ENCODE data around the gene WDFY4. TPM values are rescaled to one million over a fixed set of nuclear protein-coding genes. Genes with fewer than 3 reads are reported as not detected.

Gene WDFY4
- total and polyA plus RNA-seq, 2 donors (not counting 3 experiments of a cell fraction or from before 2014, with no cell fraction given) = 10.1 to 10.2 TPM

DNA sequence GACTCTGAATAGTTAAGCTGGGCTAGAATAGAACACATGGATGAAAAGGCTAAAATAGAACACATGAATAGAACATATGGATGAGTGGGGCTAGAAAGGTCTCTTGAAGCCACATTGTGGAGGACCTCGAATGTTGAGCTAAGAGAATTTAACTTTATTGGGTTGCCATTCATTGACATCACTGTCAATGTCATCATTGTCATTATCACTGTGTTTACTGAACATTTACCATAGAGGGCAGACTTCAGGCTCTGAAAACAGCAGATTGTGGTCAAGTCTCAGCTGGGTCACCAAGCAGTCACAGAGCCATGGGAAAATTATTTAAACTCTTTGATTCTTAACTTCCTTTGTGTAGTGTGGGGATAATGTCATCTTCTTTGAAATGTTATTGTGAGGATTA, 80.4 kb downstream of the WDFY4 start:
- Histone ChIP-seq H3K4me2 (ENCODE audit: insufficient read depth, low read length) (no peak overlapping the region), H3K36me3 (ENCODE audit: control insufficient read depth in 2 of 2, extremely low read depth in 1 of 2, insufficient read depth in 2 of 2, low read length in 2 of 2) (no peaks in the 10 kb centered on the region), H3K9ac (replicated peaks; ENCODE audit: extremely low read depth, insufficient read depth, low read length) (no peak overlapping the region), H3K27me3 (ENCODE audit: control insufficient read depth in 2 of 2, insufficient read depth in 2 of 2, low read length in 2 of 2) (no peaks in the 10 kb centered on the region), H3K9me1 (replicated peaks; ENCODE audit: control insufficient read depth, extremely low read depth, insufficient read depth, low read length) (no peaks in the 10 kb centered on the region), H3K4me1 (ENCODE audit: control insufficient read depth, extremely low read depth, insufficient read depth, low read length) (no peaks in the 10 kb centered on the region), H3K9me3 (replicated peaks; ENCODE audit: control insufficient read depth, insufficient read depth, low read length) (no peaks in the 10 kb centered on the region), H4K20me1 (replicated peaks; ENCODE audit: control insufficient read depth, extremely low read depth, insufficient read depth, low read length) (no peaks in the 10 kb centered on the region), H3K27ac (ENCODE audit: insufficient read depth, low read depth, low read length) (no peak overlapping the region), H2AFZ (ENCODE audit: low read depth, low read length) (no peak overlapping the region), H3K79me2 (ENCODE audit: control insufficient read depth, insufficient read depth, low read length) (no peaks in the 10 kb centered on the region), H3K4me3 (replicated peaks in 1 of 3; ENCODE audit: insufficient read depth in 1 of 3, low read depth in 1 of 3, low read length in 3 of 3) (no peak overlapping the region)
- intact Hi-C loops (cut with micrococcal nuclease) (no loop called here), dilution Hi-C loops (cut with MboI; ENCODE audit: extremely low pct_ligation_motif_present, low sequenced_read_pairs) (no loop called here)
- no peak for DNase-seq (ENCODE audit: low read depth, low spot score)
- FAIRE-seq = no peak
- TF ChIP-seq MYC (IDR thresholded peaks at IDR 0.05; ENCODE audit: low read depth, low read length) (no peak), POLR2AphosphoS5 (IDR thresholded peaks at IDR 0.05; ENCODE audit: insufficient read depth, low read depth, low read length) (no peak), POLR2A (IDR thresholded peaks at IDR 0.05; ENCODE audit: low read depth, low read length) (no peak), GATA2 (IDR thresholded peaks at IDR 0.05; ENCODE audit: insufficient read depth, insufficient read length, low read depth, low read length) (no peak)
- TF ChIP-seq, protein P1, sequence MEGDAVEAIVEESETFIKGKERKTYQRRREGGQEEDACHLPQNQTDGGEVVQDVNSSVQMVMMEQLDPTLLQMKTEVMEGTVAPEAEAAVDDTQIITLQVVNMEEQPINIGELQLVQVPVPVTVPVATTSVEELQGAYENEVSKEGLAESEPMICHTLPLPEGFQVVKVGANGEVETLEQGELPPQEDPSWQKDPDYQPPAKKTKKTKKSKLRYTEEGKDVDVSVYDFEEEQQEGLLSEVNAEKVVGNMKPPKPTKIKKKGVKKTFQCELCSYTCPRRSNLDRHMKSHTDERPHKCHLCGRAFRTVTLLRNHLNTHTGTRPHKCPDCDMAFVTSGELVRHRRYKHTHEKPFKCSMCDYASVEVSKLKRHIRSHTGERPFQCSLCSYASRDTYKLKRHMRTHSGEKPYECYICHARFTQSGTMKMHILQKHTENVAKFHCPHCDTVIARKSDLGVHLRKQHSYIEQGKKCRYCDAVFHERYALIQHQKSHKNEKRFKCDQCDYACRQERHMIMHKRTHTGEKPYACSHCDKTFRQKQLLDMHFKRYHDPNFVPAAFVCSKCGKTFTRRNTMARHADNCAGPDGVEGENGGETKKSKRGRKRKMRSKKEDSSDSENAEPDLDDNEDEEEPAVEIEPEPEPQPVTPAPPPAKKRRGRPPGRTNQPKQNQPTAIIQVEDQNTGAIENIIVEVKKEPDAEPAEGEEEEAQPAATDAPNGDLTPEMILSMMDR (IDR thresholded peaks at IDR 0.05; ENCODE audit: extremely low read depth in 1 of 2, insufficient read depth in 1 of 2, low read depth in 1 of 2, low read length in 2 of 2) = no peak
- ChIA-PET CTCF (interaction anchor here (1.8 kb wide), 1 partner anchor 9 kb away, joined by 6 read pairs; no protein-coding TSS in a partner anchor), POLR2A (no interaction called here)
- no TSS peak for BruUV-seq (replicated peaks)

DNA sequence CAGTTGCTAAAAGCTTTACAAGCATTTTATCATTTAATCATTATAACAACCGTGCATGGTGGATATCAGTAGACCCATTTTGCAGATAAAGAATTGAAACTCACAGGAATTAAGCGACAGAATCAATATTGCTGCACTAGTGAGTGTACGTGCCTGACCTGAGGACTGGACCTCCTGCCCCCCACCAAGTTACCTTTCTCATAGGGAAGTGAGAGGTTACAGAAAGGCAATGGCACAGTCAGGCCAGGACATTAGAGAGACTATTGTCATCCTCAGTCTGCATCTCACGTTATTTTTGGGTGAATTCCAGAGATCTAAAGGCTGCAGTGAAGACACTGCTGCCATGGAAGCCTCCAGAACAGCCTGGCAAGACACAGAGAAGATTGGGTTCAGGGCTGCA, 80.9 kb downstream of the WDFY4 start:
- H3K9me3 ChIP-seq (replicated peaks; ENCODE audit: control insufficient read depth, insufficient read depth, low read length) = no peaks in the 10 kb centered on the region
- intact Hi-C loops (cut with micrococcal nuclease) (no loop called here), dilution Hi-C loops (cut with MboI; ENCODE audit: extremely low pct_ligation_motif_present, low sequenced_read_pairs) (no loop called here)
- TF ChIP-seq MYC (IDR thresholded peaks at IDR 0.05; ENCODE audit: low read depth, low read length) (no peak), JUN (IDR thresholded peaks at IDR 0.05; ENCODE audit: borderline replicate concordance, insufficient read depth, insufficient read length, low read depth) (no peak), EZH2 (IDR thresholded peaks at IDR 0.05; ENCODE audit: borderline replicate concordance, low read depth, low read length, severe bottlenecking) (no peak)
- H3K27ac ChIP-seq (ENCODE audit: insufficient read depth, low read depth, low read length) = no peak overlapping the region
- no TSS peak for BruUV-seq (replicated peaks)
- no peaks in the 10 kb centered on the region for H3K36me3 ChIP-seq (ENCODE audit: control insufficient read depth in 2 of 2, extremely low read depth in 1 of 2, insufficient read depth in 2 of 2, low read length in 2 of 2)
- ChIA-PET CTCF (interaction anchor here (1.8 kb wide), 1 partner anchor 10 kb away, joined by 6 read pairs; no protein-coding TSS in a partner anchor), POLR2A (no interaction called here)
- H3K4me1 ChIP-seq (ENCODE audit: control insufficient read depth, extremely low read depth, insufficient read depth, low read length) = no peaks in the 10 kb centered on the region
- FAIRE-seq (no peak), DNase-seq (ENCODE audit: low read depth, low spot score) (no peak)
- no peak overlapping the region for H3K4me2 ChIP-seq (ENCODE audit: insufficient read depth, low read length)
- no peak overlapping the region for H2AFZ ChIP-seq (ENCODE audit: low read depth, low read length)
- H3K27me3 ChIP-seq (ENCODE audit: control insufficient read depth in 2 of 2, insufficient read depth in 2 of 2, low read length in 2 of 2) = no peaks in the 10 kb centered on the region
- H3K9ac ChIP-seq (replicated peaks; ENCODE audit: extremely low read depth, insufficient read depth, low read length) = no peak overlapping the region
- H3K9me1 ChIP-seq (replicated peaks; ENCODE audit: control insufficient read depth, extremely low read depth, insufficient read depth, low read length) = no peaks in the 10 kb centered on the region
- no peaks in the 10 kb centered on the region for H4K20me1 ChIP-seq (replicated peaks; ENCODE audit: control insufficient read depth, extremely low read depth, insufficient read depth, low read length)
- no peaks in the 10 kb centered on the region for H3K79me2 ChIP-seq (ENCODE audit: control insufficient read depth, insufficient read depth, low read length)
- H3K4me3 ChIP-seq (replicated peaks in 1 of 3; ENCODE audit: insufficient read depth in 1 of 3, low read depth in 1 of 3, low read length in 3 of 3) = no peak overlapping the region
